ENCODE measurements around the gene PLB1.
"Not testable (repeated sequence)": the region's sequence is repeated elsewhere in the genome, so short reads cannot be mapped to it uniquely, and the experiment has no call there.

PLB1 gene

DNA sequence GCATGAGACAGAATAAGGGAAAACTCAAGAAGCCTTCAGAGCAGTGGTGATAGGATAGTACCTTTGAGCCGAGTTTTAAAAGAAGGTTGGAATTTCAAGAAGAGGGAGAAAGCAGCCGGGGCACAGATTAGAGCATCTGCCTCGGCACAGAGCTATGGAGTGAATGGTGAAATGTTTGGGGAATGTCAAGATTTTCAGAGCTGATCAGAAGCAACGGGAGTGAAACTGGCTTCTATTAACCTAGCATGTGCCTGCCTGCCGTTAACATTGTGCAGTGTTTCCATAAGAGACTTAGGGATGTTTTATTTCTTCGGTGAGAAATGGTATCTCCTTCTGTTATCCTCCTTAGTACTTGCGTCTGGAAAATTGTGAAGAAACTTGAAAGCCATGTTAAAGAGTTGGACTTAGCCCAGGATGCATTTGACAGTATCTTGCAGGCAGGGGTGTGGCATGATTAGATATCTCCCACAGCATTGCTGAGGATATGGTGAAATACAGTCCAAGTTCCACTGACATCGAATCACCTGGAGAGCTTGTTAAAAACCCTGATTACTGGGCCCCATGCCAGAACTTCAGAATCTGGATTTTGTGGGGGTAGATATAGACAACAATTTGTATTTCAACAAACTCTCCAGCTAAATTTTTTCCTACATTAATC, 158.9 kb downstream of the PLB1 start:
- DNase-seq = no peak

DNA sequence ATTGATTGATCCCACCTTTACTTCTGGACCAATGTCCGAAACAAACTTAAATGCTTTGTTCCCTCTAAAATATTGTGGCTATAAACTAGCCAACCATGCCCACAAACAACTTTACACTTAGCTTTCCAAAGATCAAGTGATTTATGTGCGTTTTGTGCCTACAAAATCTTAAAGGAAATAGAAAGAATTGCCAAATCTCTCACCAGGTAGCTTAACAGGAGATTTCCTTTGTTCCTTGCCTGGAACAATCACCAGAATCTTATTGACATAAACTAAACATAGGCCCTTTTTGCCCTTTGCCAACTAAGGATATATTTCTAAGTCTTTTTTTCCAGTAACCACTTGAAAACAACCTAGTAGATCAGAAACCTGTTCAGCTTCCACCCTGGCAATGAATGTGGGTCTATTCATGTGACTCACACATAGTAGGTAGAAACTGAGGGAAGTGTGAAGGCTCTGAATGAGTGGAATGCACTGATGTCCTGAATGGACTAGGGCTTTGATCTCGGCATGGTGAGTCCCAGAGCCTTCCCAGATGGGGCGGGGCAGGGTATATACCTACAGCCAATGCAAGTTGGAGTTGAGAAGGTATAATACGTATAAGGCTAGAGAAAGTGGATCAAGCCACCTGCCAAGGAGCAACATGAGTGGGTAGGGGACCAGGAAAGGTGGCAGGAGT, 161.2 kb downstream of the PLB1 start:
- no peak for DNase-seq

- DNase-seq = peak; percentile 32
Observed at GRCh38 chr2:28658369-28658768, 162.5 kb downstream of the PLB1 start.

DNA sequence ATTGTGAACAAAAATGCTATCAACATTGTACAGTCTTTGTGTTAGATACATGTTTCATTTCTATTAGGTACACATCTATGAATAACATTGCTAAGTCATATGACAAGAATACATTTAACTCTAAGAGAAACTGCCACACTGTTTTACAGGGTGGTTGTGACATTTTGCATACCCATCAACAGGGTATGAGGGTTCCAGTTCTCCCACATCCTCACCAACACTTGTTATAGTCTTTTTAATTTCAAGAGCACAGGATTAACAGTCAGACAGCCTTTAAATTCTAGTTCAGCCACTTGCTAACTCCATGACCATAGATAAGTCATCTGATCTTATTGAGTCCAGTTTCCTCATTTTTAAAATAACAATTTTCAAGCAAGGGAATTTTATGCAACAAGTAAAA, 163.3 kb downstream of the PLB1 start:
- DNase-seq = no peak

GRCh38 chr2:28661589-28662001, 165.7 kb downstream of the PLB1 start:
- DNase-seq = no peak

- DNase-seq = no peak
Observed at GRCh38 chr2:28662044-28662443, 166.2 kb downstream of the PLB1 start.

DNA sequence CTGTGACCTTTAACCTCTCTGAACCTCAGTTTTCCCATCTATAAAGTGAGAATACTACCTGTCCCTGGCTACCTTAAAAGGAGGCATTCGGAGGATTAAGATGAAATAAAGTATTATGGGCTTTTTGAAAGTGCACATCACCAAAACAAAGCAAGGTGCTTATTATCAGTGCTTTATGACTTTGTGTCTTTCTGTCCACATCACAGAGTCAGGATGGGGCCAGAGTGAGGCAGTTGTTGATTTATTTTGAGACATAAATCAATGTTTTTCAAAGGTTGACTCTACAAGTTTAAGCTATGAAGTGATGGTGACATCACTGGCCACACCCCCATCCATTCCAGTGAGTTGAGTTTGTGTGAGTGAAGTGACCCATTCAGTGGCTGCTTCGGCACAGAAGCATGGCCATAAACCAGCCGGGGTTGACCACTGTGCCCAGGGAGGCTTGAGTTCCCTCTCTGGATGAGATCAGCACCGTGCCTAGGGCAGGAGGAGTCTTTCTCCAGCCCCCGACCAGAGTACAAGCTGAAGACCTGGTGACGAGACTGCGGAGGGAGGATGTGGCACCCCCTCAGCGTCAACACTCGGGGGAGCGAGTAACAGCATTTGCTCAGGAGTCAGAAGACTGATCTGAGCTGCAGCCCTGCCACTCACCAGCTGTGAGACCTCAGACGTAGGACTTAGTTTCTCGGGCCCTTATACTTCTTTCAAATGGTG, 166.8 kb downstream of the PLB1 start:
- DNase-seq = no peak

DNA sequence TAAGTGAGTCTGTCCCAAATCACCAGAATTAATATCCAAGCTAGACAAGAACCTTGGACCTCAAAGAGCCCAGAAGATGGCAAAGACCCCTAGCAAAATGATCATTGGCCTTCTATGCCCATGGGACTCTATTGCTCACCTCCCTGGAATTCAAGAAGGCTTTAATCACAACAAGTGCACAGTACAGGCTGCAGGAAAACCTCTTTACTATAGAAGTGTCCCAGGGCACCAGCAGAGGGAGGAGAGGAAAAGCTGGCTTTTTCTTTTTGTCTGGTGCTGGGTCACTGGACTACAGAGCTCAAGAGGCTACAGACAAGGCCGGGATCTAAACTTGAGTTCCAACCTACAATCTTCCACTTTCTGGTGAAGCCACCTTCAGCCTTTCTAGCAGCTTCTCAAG, 167.5 kb downstream of the PLB1 start:
- no peak for DNase-seq

DNA sequence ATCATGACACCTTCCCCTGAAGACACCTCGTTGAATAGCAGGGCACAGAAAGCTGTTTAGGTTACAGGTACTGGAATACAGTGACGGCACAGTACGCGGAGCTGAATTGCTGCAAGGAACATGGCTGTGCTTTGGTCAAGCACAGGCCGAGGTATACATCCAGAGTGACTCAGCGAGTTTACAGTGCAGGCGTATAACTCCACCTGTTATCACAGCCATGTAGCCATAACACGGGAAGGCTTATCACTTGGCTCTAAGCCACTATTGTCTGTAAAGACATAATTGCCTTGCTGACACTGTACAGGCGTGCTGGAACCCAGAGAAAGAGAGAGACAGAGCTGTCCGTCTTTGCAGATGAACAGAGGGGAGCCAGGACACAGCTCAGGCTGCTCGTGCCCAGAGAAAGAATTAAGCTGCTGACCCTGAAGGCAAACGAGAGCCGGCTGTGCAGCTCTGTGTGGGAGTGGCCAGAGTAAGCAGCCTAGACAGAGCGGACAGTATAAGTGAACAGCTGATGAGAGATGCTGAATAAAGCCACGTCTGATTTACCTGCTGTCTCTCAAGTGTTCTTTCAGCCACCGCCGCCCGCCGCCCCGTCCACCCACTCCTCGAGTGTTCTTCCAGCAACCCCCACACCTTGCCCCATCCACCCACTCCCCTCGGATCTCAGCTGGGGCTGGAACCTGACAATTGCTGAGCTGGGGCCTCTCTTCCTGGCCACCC, 168.4 kb downstream of the PLB1 start:
- no peak for DNase-seq

GRCh38 chr2:28665041-28665704, 169.3 kb downstream of the PLB1 start:
- DNase-seq = no peak

GRCh38 chr2:28665811-28666377, 170.0 kb downstream of the PLB1 start:
- not testable (repeated sequence) for DNase-seq

DNA sequence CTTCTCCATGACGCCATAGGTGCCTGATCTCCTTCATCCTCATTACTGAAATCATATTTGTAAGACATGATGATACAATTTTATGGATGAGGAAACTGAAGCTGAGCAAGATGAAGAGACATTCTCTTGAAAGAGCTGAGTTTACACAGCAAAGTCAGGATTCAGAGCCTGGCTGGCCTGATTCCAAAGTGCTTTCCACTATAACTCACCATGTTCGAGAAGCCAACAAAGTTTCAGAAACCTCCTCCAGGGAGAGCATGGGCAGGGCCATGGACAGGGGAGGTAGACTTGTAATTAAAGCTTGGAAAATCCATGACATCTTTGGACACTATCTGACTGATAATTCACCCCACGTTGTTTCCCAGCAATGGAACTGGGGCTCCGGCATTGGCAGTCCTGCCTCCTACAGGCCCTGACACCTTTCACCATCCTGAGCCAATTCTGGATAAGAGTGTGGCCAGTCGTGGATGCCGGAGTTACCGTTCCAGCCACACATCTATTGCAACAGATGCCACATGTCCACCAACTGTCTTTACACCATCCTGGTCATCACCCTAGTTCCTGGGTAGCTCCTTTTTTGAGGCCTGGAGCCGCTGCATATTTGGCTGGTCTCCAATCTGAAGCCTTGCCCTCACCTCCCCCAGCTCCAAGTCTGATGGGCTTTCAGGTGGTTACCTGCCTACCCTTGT, 170.8 kb downstream of the PLB1 start:
- no peak for DNase-seq

- DNase-seq = no peak
Observed at GRCh38 chr2:28667261-28667660, 171.4 kb downstream of the PLB1 start.

GRCh38 chr2:28668106-28668814, 172.4 kb downstream of the PLB1 start:
- no peak for DNase-seq

GRCh38 chr2:28668880-28669279, 173.0 kb downstream of the PLB1 start:
- DNase-seq = no peak

DNA sequence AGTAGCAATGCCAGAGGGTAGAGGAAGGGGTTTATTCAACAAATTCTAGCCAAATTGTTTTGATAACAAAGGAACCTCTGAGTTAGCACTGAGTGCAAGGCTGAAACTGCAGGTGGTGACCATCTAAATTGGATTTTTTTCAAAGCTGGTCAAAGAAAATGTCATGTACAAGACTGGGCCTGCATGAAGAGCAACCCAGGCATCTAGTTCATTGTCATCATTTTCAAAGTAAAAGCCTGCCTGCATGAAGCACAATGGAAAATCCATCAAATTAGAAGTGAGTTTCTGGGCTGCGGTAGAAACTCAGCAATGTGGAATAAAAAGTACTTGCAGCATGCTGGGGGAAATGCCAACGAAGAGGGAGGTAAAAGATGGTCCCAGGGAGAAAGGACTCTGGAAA, 175.0 kb downstream of the PLB1 start:
- no peak for DNase-seq

DNA sequence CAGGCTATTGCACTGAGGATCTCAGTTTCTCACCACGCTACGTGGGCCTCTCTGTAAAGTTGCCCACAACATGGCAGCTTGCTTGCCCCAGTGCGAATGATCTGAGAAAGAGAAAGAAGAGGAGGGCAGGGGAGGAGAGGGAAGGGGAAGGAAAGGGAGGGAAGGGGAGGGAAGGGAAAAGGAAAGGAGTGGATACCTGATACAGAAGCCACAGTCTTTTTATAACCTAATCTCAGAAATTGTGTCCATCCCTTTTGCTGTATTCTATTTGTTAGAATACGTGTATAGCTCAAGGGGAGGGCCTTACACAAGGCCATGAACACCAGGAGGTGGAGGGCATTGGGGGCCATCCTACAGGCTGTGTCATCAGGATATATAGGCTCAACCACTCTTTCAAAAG, 177.5 kb downstream of the PLB1 start:
- no peak for DNase-seq

DNA sequence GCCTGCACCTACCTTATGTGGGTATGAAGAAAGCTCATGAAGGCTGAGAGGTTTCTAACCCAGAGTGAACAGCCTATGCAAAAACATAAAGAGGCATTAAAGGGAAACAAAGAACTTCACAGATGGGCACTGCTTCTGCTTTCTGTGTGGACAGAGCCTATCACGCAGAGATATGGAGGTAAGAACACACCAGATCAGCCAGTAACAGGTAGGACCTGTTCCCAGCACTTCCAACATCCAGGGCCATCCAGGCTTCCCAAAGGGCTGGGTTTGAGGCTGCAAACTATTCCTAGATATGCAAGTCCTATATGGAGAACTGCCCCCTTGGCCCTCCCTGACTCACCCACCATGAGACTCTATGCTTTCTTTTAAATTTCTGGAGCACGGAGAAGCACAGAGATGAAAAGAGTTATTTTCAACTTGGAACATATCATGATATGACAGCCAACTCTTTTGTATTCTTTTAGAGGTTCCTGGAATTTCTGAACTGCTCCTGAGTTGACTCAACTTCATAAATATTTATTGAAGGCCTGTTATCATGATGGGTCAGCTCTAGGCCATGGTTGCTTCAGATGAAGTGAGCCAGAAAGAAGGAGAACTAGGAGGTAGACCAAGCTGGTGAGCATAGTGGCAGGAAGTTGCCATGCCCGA, 178.3 kb downstream of the PLB1 start:
- DNase-seq = no peak

GRCh38 chr2:28674713-28675068, 178.8 kb downstream of the PLB1 start:
- DNase-seq = no peak

DNA sequence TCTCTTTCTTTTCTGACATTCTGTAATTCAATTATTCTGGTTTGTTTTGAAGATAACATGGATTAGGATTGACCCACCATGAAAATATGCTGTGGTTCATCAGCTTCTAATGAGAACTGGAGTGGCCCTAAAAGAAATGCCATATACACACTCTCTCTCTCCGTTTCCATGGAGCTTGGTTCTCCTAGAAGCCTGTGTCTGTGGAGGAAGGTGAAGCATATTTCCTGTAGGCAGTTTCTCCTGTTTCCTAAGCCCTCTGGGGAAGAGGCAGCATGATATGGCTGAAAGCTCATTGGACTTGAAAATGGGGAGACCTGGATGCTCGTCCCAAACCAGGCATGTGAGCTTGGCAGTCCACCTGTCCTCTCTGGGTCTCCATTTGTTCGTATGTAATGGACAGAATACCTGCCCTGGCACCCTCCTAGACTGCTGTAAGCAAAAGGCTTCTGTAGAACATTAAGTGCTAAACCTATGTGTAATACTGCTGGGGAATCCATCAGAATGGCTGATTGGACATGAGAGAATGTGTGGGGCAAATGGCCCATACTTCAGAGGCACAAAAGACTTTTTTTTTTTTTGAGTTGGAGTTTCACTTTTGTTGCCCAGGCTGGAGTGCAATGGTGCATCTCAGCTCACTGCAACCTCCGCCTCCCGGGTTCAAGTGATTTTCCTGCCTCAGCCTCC, 180.4 kb downstream of the PLB1 start:
- no peak for DNase-seq

All from inflammatory macrophage treated with lipopolysaccharide for 4 hours (primary cell).